B cell (primary cell): ENCODE data around the gene MAGI2. TPM values are rescaled to one million over a fixed set of nuclear protein-coding genes. Genes with fewer than 3 reads are reported as not detected.

ENCODE experiments used
- ATAC-seq: fragments of 200-7000 bp; cut with Tn5 transposase; one replicate; pipeline ENCODE4 v1.10.0; 2021; ENCODE audit warnings: low read depth, mild to moderate bottlenecking, moderate number of reproducible peaks, moderate library complexity
- CTCF ChIA-PET: fragments of 350-600 bp; sonication (Branson Sonifier 250); formaldehyde crosslinking; loops from one replicate; lab custom pipeline; 2021; ENCODE audit warnings: antibody characterized with exemption, inconsistent platforms; lab: Charles Lee
- POLR2A ChIA-PET: fragments of 350-600 bp; sonication (Branson Sonifier 250); formaldehyde crosslinking; loops from one replicate; lab custom pipeline; 2021; ENCODE audit warnings: antibody characterized with exemption; lab: Charles Lee
- DNase-seq: peaks from one replicate; pipeline ENCODE4 v3.0.0; 2013
- H2AFZ ChIP-seq: 2 replicates; pipeline ENCODE4 v1.6.1; 2012; ENCODE audit warnings: mild to moderate bottlenecking, low read depth, low read length; ENCODE audit not compliant: insufficient read depth, poor library complexity, severe bottlenecking
- H3K27ac ChIP-seq, 2 donors: 1 replicate in 1 of 2; 2 replicates in 1 of 2; pipeline ENCODE4 v1.5.1; 2012 to 2013; ENCODE audit warnings: low read length in 2 of 2, mild to moderate bottlenecking in 2 of 2, moderate library complexity in 1 of 2
- H3K27me3 ChIP-seq, 4 experiments: fragments of 200-600 bp in 1 of 4; sonication (generic) in 1 of 4; replicated peaks in 1 of 4; 1 replicate in 2 of 4; 2 replicates in 2 of 4; pipeline versions ENCODE4 v1.6.1 to v1.7.0; 2013 to 2016; ENCODE audit warnings: low read length in 3 of 4, mild to moderate bottlenecking in 2 of 4, mixed read lengths in 1 of 4, moderate library complexity in 1 of 4; ENCODE audit not compliant: insufficient read depth in 4 of 4, control insufficient read depth in 3 of 4; ENCODE audit errors: control extremely low read depth in 1 of 4
- H3K36me3 ChIP-seq, 2 experiments: replicated peaks in 1 of 2; 1 replicate in 1 of 2; 2 replicates in 1 of 2; pipeline versions ENCODE4 v1.6.1 to v1.7.1; 2013; ENCODE audit warnings: low read length in 1 of 2; ENCODE audit not compliant: insufficient read depth in 2 of 2, control insufficient read depth in 1 of 2; ENCODE audit errors: control extremely low read depth in 1 of 2, extremely low read depth in 1 of 2
- H3K4me1 ChIP-seq, 2 donors: fragments of 200-600 bp in 1 of 2; sonication (generic) in 1 of 2; 1 replicate in 1 of 2; 2 replicates in 1 of 2; pipeline versions ENCODE4 v1.5.1 to v1.6.1; 2013 to 2017; ENCODE audit warnings: low read length in 2 of 2; ENCODE audit not compliant: control insufficient read depth in 2 of 2, insufficient read depth in 2 of 2
- H3K4me2 ChIP-seq: replicated peaks from 2 replicates; pipeline ENCODE3; 2012; ENCODE audit warnings: mild to moderate bottlenecking, low read depth, low read length; ENCODE audit not compliant: poor library complexity, severe bottlenecking
- H3K4me3 ChIP-seq, 5 experiments: fragments of 200-600 bp in 1 of 5; sonication (generic) in 1 of 5; 1 replicate in 3 of 5; 2 replicates in 2 of 5; pipeline versions ENCODE4 v1.5.1 to v1.7.0; 2011 to 2016; ENCODE audit warnings: low read length in 4 of 5, mild to moderate bottlenecking in 4 of 5, low read depth in 2 of 5, control low read depth in 1 of 5, moderate library complexity in 1 of 5; ENCODE audit not compliant: insufficient read depth in 1 of 5; ENCODE audit errors: control extremely low read depth in 1 of 5, extremely low read depth in 1 of 5
- H3K79me2 ChIP-seq: fragments of 200-600 bp; sonication (generic); one replicate; pipeline ENCODE4 v1.6.0; 2016; ENCODE audit warnings: low read length; ENCODE audit not compliant: control insufficient read depth, insufficient read depth
- H3K9ac ChIP-seq: fragments of 200-600 bp; sonication (generic); 2 replicates; pipeline ENCODE4 v1.6.1; 2017; ENCODE audit warnings: mild to moderate bottlenecking, low read length, moderate library complexity
- H3K9me3 ChIP-seq, 3 donors: one replicate each; pipeline versions ENCODE4 v1.6.1 to v1.7.1; 2013; ENCODE audit warnings: low read length in 2 of 3; ENCODE audit not compliant: control insufficient read depth in 2 of 3, insufficient read depth in 1 of 3; ENCODE audit errors: control extremely low read depth in 1 of 3
- H4K20me1 ChIP-seq: 2 replicates; pipeline ENCODE4 v1.6.0; 2012; ENCODE audit warnings: mild to moderate bottlenecking, low read length; ENCODE audit not compliant: insufficient read depth, control insufficient read depth, poor library complexity, severe bottlenecking
- H3K27ac Mint-ChIP-seq: one replicate; pipeline ENCODE4 v1.8.0; 2021; ENCODE audit warnings: mixed read lengths
- H3K27me3 Mint-ChIP-seq: one replicate; pipeline ENCODE4 v1.8.0; 2021; ENCODE audit warnings: mixed read lengths
- H3K4me1 Mint-ChIP-seq: one replicate; pipeline ENCODE4 v1.8.0; 2021; ENCODE audit warnings: mixed read lengths
- H3K4me3 Mint-ChIP-seq: one replicate; pipeline ENCODE4 v1.8.0; 2021; ENCODE audit warnings: mixed read lengths
- H3K9me3 Mint-ChIP-seq: one replicate; pipeline ENCODE4 v1.8.0; 2022; ENCODE audit warnings: mixed read lengths; ENCODE audit not compliant: insufficient read depth
- CTCF ChIP-seq: fragments of 200-600 bp; IDR thresholded peaks from one replicate; pipeline ENCODE4 v1.8.0; 2022; ENCODE audit warnings: antibody characterized with exemption, mild to moderate bottlenecking
- EZH2 ChIP-seq: IDR thresholded peaks from 2 replicates; pipeline ENCODE4 v1.6.1; 2012; ENCODE audit warnings: borderline replicate concordance, low read depth, mild to moderate bottlenecking, moderate library complexity, low read length; ENCODE audit not compliant: insufficient read depth, poor library complexity, severe bottlenecking
- WGBS: methylation state at CpG from one replicate; pipeline ENCODE4 v1.1.5; 2013; ENCODE audit warnings: missing lambda C conversion rate; ENCODE audit not compliant: insufficient coverage; 5-methylcytosine and 5-hydroxymethylcytosine counted together
- intact Hi-C: fragments of 100-400 bp; cut with micrococcal nuclease; formaldehyde crosslinking; loops from one replicate; pipeline ENCODE4 v1.10.0; 2022
- polyA plus RNA-seq: library from polyadenylated mRNA; depleted of rRNA; stranded (reverse); fragments of >200 nt; gene quantifications from 2 replicates; pipeline ENCODE4 v1.2.3, GENCODE V29; 2012
- total RNA-seq, 2 donors: library from RNA; stranded (reverse); fragments of 120-200 nt in 1 of 2; gene quantifications; 1 replicate in 1 of 2; 2 replicates in 1 of 2; pipeline versions ENCODE4 v1.2.3 to v1.2.4, GENCODE V29; 2013 to 2022

Gene MAGI2
- total and polyA plus RNA-seq, 2 donors (not counting 1 experiment from before 2014, with no cell fraction given), result 0.16 to 0.64 TPM

GRCh38 chr7:78083476-78084120 lies 1369.9 kb downstream of the MAGI2 start:
- CTCF ChIA-PET, result no interaction called here
- no peaks in the 10 kb centered on the region for H3K4me1 Mint-ChIP-seq
- 88% methylated on average over 3 of the region's 6 CpGs for WGBS

More at GRCh38 chr7:78083476-78084120, 1369.9 kb downstream of the MAGI2 start:
- DNase-seq (no peak), ATAC-seq (no peak)
- POLR2A ChIA-PET, result interaction anchor here (0.7 kb wide), 1 partner anchor 50 kb away, joined by 6 read pairs; no protein-coding TSS in a partner anchor
- Histone ChIP-seq H3K9me3 (no peaks in the 10 kb centered on the region), H3K4me1 (no peaks in the 10 kb centered on the region), H3K79me2 (no peaks in the 10 kb centered on the region), H3K27ac (no peak overlapping the region), H3K4me2 (no peak overlapping the region), H3K4me3 (no peak overlapping the region), H3K9ac (no peak overlapping the region), H3K36me3 (no peaks in the 10 kb centered on the region), H4K20me1 (no peaks in the 10 kb centered on the region), H2AFZ (no peak overlapping the region), H3K27me3 (peaks cover 0 to 7% (median 3%) of the 10 kb centered on the region in 4 experiments)
- intact Hi-C loops, result no loop called here
- H3K9me3 Mint-ChIP-seq, result no peaks in the 10 kb centered on the region
- peaks cover 13% of the 10 kb centered on the region for H3K27me3 Mint-ChIP-seq
- no peak overlapping the region for H3K4me3 Mint-ChIP-seq
- TF ChIP-seq EZH2, result no peak
- TF ChIP-seq CTCF, result no peak
- no peak overlapping the region for H3K27ac Mint-ChIP-seq
